ENCODE data around the gene MTFP1. TPM values are rescaled to one million over a fixed set of nuclear protein-coding genes. Genes with fewer than 3 reads are reported as not detected.
"Not testable (repeated sequence)": the region's sequence is repeated elsewhere in the genome, so short reads cannot be mapped to it uniquely, and the experiment has no call there.

The MTFP1 gene
- total and polyA plus RNA-seq, 12 donors, result 10.4 to 36.3 (median 14.5) TPM

GRCh38 chr22:30445438-30446145, 20.0 kb downstream of the MTFP1 start:
- peaks cover 9 to 13% of the 10 kb centered on the region in 2 donors for H3K4me1 ChIP-seq (replicated peaks in 1 of 2)
- no peak overlapping the region for H3K4me3 ChIP-seq
- intact Hi-C loops (cut with DNase I), result loop anchor here in 1 of 2 donors (5.0 kb wide), 1 partner anchor 42 kb away; no protein-coding TSS in a partner anchor
- no peaks in the 10 kb centered on the region for H3K9me3 ChIP-seq (replicated peaks in 1 of 3)
- H3K36me3 ChIP-seq (replicated peaks in 1 of 2), result no peaks in the 10 kb centered on the region
- 27 to 33% (median 29%) methylated on average over 5 of the region's 5 CpGs for WGBS, 4 donors
- peak; percentile 58 to 85 (median 77) for DNase-seq
- peak overlapping the region in 3 of 5 donors; percentile 28 to 76 (median 69) for H3K27ac ChIP-seq
- TF ChIP-seq CTCF (IDR thresholded peaks at IDR 0.05) (peak in 2 of 6 experiments; percentile 7 to 20), POLR2A (IDR thresholded peaks at IDR 0.05) (peak in 1 of 2 donors; percentile 33)
- no peaks in the 10 kb centered on the region for H3K27me3 ChIP-seq

- no peaks in the 10 kb centered on the region for H3K36me3 ChIP-seq (replicated peaks in 1 of 2)
- peaks cover 9 to 13% of the 10 kb centered on the region in 2 donors for H3K4me1 ChIP-seq (replicated peaks in 1 of 2)
- TF ChIP-seq POLR2A (IDR thresholded peaks at IDR 0.05) (no peak), CTCF (IDR thresholded peaks at IDR 0.05) (no peak)
- intact Hi-C loops (cut with DNase I), result loop anchor here in 1 of 2 donors (5.0 kb wide), 1 partner anchor 40 kb away; no protein-coding TSS in a partner anchor
- H3K27me3 ChIP-seq, result no peaks in the 10 kb centered on the region
- WGBS, 4 donors, result 91 to 99% (median 94%) methylated on average over 3 of the region's 3 CpGs
- no peak for DNase-seq
- no peaks in the 10 kb centered on the region for H3K9me3 ChIP-seq (replicated peaks in 1 of 3)
- H3K4me3 ChIP-seq, result no peak overlapping the region
- H3K27ac ChIP-seq, result no peak overlapping the region
Measured at GRCh38 chr22:30447656-30448055, 22.1 kb downstream of the MTFP1 start.

- H3K4me1 ChIP-seq (replicated peaks in 1 of 2); H3K36me3 ChIP-seq (replicated peaks in 1 of 2); H3K4me3 ChIP-seq; DNase-seq; H3K9me3 ChIP-seq (replicated peaks in 1 of 3); H3K27ac ChIP-seq; intact Hi-C loops (cut with DNase I); H3K27me3 ChIP-seq: not testable (repeated sequence)
- 55 to 67% (median 62%) methylated on average over 9 of the region's 9 CpGs for WGBS, 4 donors
Measured at GRCh38 chr22:30451488-30451887, 25.9 kb downstream of the MTFP1 start.

GRCh38 chr22:30452861-30453260, 27.3 kb downstream of the MTFP1 start:
- Histone ChIP-seq H3K27me3 (no peaks in the 10 kb centered on the region), H3K27ac (no peak overlapping the region), H3K4me1 (replicated peaks in 1 of 2) (no peaks in the 10 kb centered on the region), H3K4me3 (no peak overlapping the region), H3K36me3 (replicated peaks in 1 of 2) (no peaks in the 10 kb centered on the region), H3K9me3 (replicated peaks in 1 of 3) (no peaks in the 10 kb centered on the region)
- DNase-seq, result no peak
- TF ChIP-seq POLR2A (IDR thresholded peaks at IDR 0.05) (no peak), CTCF (IDR thresholded peaks at IDR 0.05) (no peak)
- WGBS, 4 donors, result 82 to 89% (median 83%) methylated on average over 6 of the region's 6 CpGs
- intact Hi-C loops (cut with DNase I), result no loop called here

All from adrenal gland (tissue), 12 donors.